ENCODE results near the gene RAB30.
"Not testable (repeated sequence)": the region's sequence is repeated elsewhere in the genome, so short reads cannot be mapped to it uniquely, and the experiment has no call there.

Gene RAB30

GRCh38 chr11:82976786-82977185 is 94.9 kb downstream of the RAB30 start:
- no peaks in the 10 kb centered on the region for H3K36me3 ChIP-seq (ENCODE audit: control insufficient read depth, insufficient read depth, low read length)
- no peak for DNase-seq (ENCODE audit: extremely low read depth, insufficient read length)
- no peak for TF ChIP-seq CTCF (IDR thresholded peaks at IDR 0.05; ENCODE audit: insufficient read depth, low read length, poor library complexity, severe bottlenecking)
- H3K4me3 ChIP-seq (replicated peaks; ENCODE audit: low read depth, low read length), result no peak overlapping the region
- H3K27me3 ChIP-seq (replicated peaks; ENCODE audit: control insufficient read depth, insufficient read depth, low read length), result no peaks in the 10 kb centered on the region

GRCh38 chr11:82975882-82976281 is 95.8 kb downstream of the RAB30 start:
- Histone ChIP-seq H3K27me3 (replicated peaks; ENCODE audit: control insufficient read depth, insufficient read depth, low read length) (no peaks in the 10 kb centered on the region), H3K36me3 (ENCODE audit: control insufficient read depth, insufficient read depth, low read length) (no peaks in the 10 kb centered on the region), H3K4me3 (replicated peaks; ENCODE audit: low read depth, low read length) (no peak overlapping the region)
- no peak for DNase-seq (ENCODE audit: extremely low read depth, insufficient read length)
- no peak for TF ChIP-seq CTCF (IDR thresholded peaks at IDR 0.05; ENCODE audit: insufficient read depth, low read length, poor library complexity, severe bottlenecking)

GRCh38 chr11:82974851-82975250 is 96.8 kb downstream of the RAB30 start:
- TF ChIP-seq CTCF (IDR thresholded peaks at IDR 0.05; ENCODE audit: insufficient read depth, low read length, poor library complexity, severe bottlenecking), result no peak
- no peak for DNase-seq (ENCODE audit: extremely low read depth, insufficient read length)
- Histone ChIP-seq H3K4me3 (replicated peaks; ENCODE audit: low read depth, low read length) (no peak overlapping the region), H3K36me3 (ENCODE audit: control insufficient read depth, insufficient read depth, low read length) (no peaks in the 10 kb centered on the region), H3K27me3 (replicated peaks; ENCODE audit: control insufficient read depth, insufficient read depth, low read length) (no peaks in the 10 kb centered on the region)

- TF ChIP-seq CTCF (IDR thresholded peaks at IDR 0.05; ENCODE audit: insufficient read depth, low read length, poor library complexity, severe bottlenecking), result no peak
- Histone ChIP-seq H3K4me3 (replicated peaks; ENCODE audit: low read depth, low read length) (no peak overlapping the region), H3K36me3 (ENCODE audit: control insufficient read depth, insufficient read depth, low read length) (no peaks in the 10 kb centered on the region), H3K27me3 (replicated peaks; ENCODE audit: control insufficient read depth, insufficient read depth, low read length) (no peaks in the 10 kb centered on the region)
- no peak for DNase-seq (ENCODE audit: extremely low read depth, insufficient read length)
Measured at GRCh38 chr11:82974135-82974534, 97.6 kb downstream of the RAB30 start.

GRCh38 chr11:82972103-82972502 is 99.6 kb downstream of the RAB30 start:
- Histone ChIP-seq H3K36me3 (ENCODE audit: control insufficient read depth, insufficient read depth, low read length) (no peaks in the 10 kb centered on the region), H3K27me3 (replicated peaks; ENCODE audit: control insufficient read depth, insufficient read depth, low read length) (no peaks in the 10 kb centered on the region), H3K4me3 (replicated peaks; ENCODE audit: low read depth, low read length) (no peak overlapping the region)
- DNase-seq (ENCODE audit: extremely low read depth, insufficient read length), result no peak
- TF ChIP-seq CTCF (IDR thresholded peaks at IDR 0.05; ENCODE audit: insufficient read depth, low read length, poor library complexity, severe bottlenecking), result no peak

- H3K36me3 ChIP-seq (ENCODE audit: control insufficient read depth, insufficient read depth, low read length); H3K4me3 ChIP-seq (replicated peaks; ENCODE audit: low read depth, low read length); H3K27me3 ChIP-seq (replicated peaks; ENCODE audit: control insufficient read depth, insufficient read depth, low read length); DNase-seq (ENCODE audit: extremely low read depth, insufficient read length): not testable (repeated sequence)
Measured at GRCh38 chr11:82971519-82971946, 100.2 kb downstream of the RAB30 start.

- not testable (repeated sequence) for H3K27me3 ChIP-seq (replicated peaks; ENCODE audit: control insufficient read depth, insufficient read depth, low read length); H3K4me3 ChIP-seq (replicated peaks; ENCODE audit: low read depth, low read length); H3K36me3 ChIP-seq (ENCODE audit: control insufficient read depth, insufficient read depth, low read length); DNase-seq (ENCODE audit: extremely low read depth, insufficient read length)
Measured at GRCh38 chr11:82970507-82971083, 101.1 kb downstream of the RAB30 start.

All from GM06990 (cell line).